Activated T-helper 9 cell treated with anti-CD3 and anti-CD28 coated beads, Interleukin-2, amount 50 U/mL, for 16 hours (primary cell): ENCODE results near the gene CDK1.
"Not testable (repeated sequence)": the region's sequence is repeated elsewhere in the genome, so short reads cannot be mapped to it uniquely, and the experiment has no call there.

Experiments
- DNase-seq: peaks from one replicate; pipeline ENCODE4 v3.0.0-alpha.2; 2020; ENCODE audit warnings: low read depth

Gene CDK1

GRCh38 chr10:60816628-60817397, 38.5 kb downstream of the CDK1 start:
- DNase-seq = no peak

GRCh38 chr10:60817398-60817805, 39.1 kb downstream of the CDK1 start:
- DNase-seq = no peak

GRCh38 chr10:60818134-60818770, 40.0 kb downstream of the CDK1 start:
- DNase-seq = no peak

GRCh38 chr10:60819271-60819670, 41.0 kb downstream of the CDK1 start:
- DNase-seq = no peak

GRCh38 chr10:60820093-60820754, 41.9 kb downstream of the CDK1 start:
- DNase-seq = no peak

GRCh38 chr10:60821656-60822055, 43.4 kb downstream of the CDK1 start:
- DNase-seq = no peak

- DNase-seq = no peak
Observed at GRCh38 chr10:60822809-60823208, 44.5 kb downstream of the CDK1 start.

GRCh38 chr10:60823324-60823723, 45.0 kb downstream of the CDK1 start:
- DNase-seq = no peak

- no peak for DNase-seq
Observed at GRCh38 chr10:60825520-60825919, 47.2 kb downstream of the CDK1 start.

- no peak for DNase-seq
Observed at GRCh38 chr10:60827791-60828488, 49.7 kb downstream of the CDK1 start.

GRCh38 chr10:60828489-60828852, 50.2 kb downstream of the CDK1 start:
- DNase-seq = no peak

- DNase-seq = not testable (repeated sequence)
Observed at GRCh38 chr10:60832136-60832535, 53.9 kb downstream of the CDK1 start.

- DNase-seq = no peak
Observed at GRCh38 chr10:60834401-60834800, 56.1 kb downstream of the CDK1 start.

GRCh38 chr10:60835049-60835448, 56.8 kb downstream of the CDK1 start:
- DNase-seq = no peak

GRCh38 chr10:60841227-60841626, 62.9 kb downstream of the CDK1 start:
- not testable (repeated sequence) for DNase-seq

GRCh38 chr10:60842694-60843093, 64.4 kb downstream of the CDK1 start:
- DNase-seq = no peak
